ENCODE measurements around the gene KRT35. TPM values are rescaled to one million over a fixed set of nuclear protein-coding genes. Genes with fewer than 3 reads are reported as not detected.

Gene KRT35
- total and polyA plus RNA-seq, 2 of the 13 experiments (the other 11 are each of a cell fraction or from before 2014, with no cell fraction given), result not detected

- no peaks in the 10 kb centered on the region for H3K79me2 ChIP-seq (ENCODE audit: insufficient read depth, low read length)
- H3K4me2 ChIP-seq (ENCODE audit: low read depth, low read length), result peak overlapping the region; percentile 46
- no peak for FAIRE-seq
- ATAC-seq, result peak; percentile 5; the same call in 2 of the 3 replicates
- H3K4me1 ChIP-seq (ENCODE audit: insufficient read depth, low read length), result peaks cover 53% of the 10 kb centered on the region
- no peak overlapping the region for H2AFZ ChIP-seq (ENCODE audit: low read length)
- DNase-seq (ENCODE audit: low spot score), result no peak
- peaks cover 1 to 3% of the 10 kb centered on the region in 2 experiments; a peak in 3 of 5 replicates for H3K27me3 ChIP-seq (ENCODE audit: control insufficient read depth in 1 of 2, insufficient read depth in 2 of 2, low read length in 2 of 2)
- 13% methylated on average over 8 of the region's 11 CpGs for WGBS (ENCODE audit: low lambda C conversion rate)
- in situ Hi-C loops (cut with HindIII; ENCODE audit: extremely low pct_ligation_motif_present, low pct_unique_long_range_greater_than_20kb) (no loop called here), intact Hi-C loops (cut with micrococcal nuclease; ENCODE audit: unreplicated experiment) (loop anchor here (10.0 kb wide), 1 partner anchor 615 kb away; no protein-coding TSS in a partner anchor)
- CTCF ChIA-PET (ENCODE audit: low intra/inter-chr PET ratio, low total read pairs), result no interaction called here
- H3K9me3 ChIP-seq (ENCODE audit: low read length), result no peaks in the 10 kb centered on the region
- no peak overlapping the region; a peak in 1 of 6 replicates for H3K4me3 ChIP-seq (replicated peaks in 1 of 3; ENCODE audit: insufficient read depth in 1 of 3, low read depth in 2 of 3, low read length in 3 of 3)
- peaks cover 0 to 2% of the 10 kb centered on the region in 2 experiments; a peak in 1 of 5 replicates for H3K36me3 ChIP-seq (replicated peaks in 1 of 2; ENCODE audit: control insufficient read depth in 1 of 2, insufficient read depth in 2 of 2, low read length in 2 of 2)
- BruUV-seq (replicated peaks), result no TSS peak
- POLR2A ChIA-PET, result no interaction called here
- no peaks in the 10 kb centered on the region for H4K20me1 ChIP-seq (ENCODE audit: insufficient read depth, low read length)
- no peak overlapping the region for H3K27ac ChIP-seq (ENCODE audit: extremely low read length, insufficient read depth, low read length)
- no peak overlapping the region for H3K9ac ChIP-seq (ENCODE audit: insufficient read depth, low read depth, low read length)
- TF ChIP-seq ZNF724P (CRISPR knock-in tag; IDR thresholded peaks at IDR 0.05; ENCODE audit: borderline replicate concordance), result no peak
- no peak for TF ChIP-seq HNF1A (IDR thresholded peaks at IDR 0.05; ENCODE audit: low read depth)
- 0 out of 2 replicates have a peak, but pooled peaks have one; percentile 39 for TF ChIP-seq HNF1A (CRISPR knock-in tag; IDR thresholded peaks at IDR 0.05; ENCODE audit: borderline replicate concordance)
- TF ChIP-seq ELK4 (CRISPR knock-in tag; IDR thresholded peaks at IDR 0.05; ENCODE audit: borderline replicate concordance), result no peak
- TF ChIP-seq HOXD1 (CRISPR knock-in tag; IDR thresholded peaks at IDR 0.05), result no peak
- no peak for TF ChIP-seq ZNF678 (CRISPR knock-in tag; IDR thresholded peaks at IDR 0.05)
- TF ChIP-seq ZNF891 (CRISPR knock-in tag; IDR thresholded peaks at IDR 0.05), result 0 out of 2 replicates have a peak, but pooled peaks have one; percentile 13
- TF ChIP-seq ZNF570 (CRISPR knock-in tag; IDR thresholded peaks at IDR 0.05; ENCODE audit: borderline replicate concordance), result no peak
- no peak for TF ChIP-seq FOXM1 (CRISPR knock-in tag; IDR thresholded peaks at IDR 0.05)
- TF ChIP-seq ZNF766 (CRISPR knock-in tag; IDR thresholded peaks at IDR 0.05; ENCODE audit: borderline replicate concordance), result no peak
- TF ChIP-seq ZNF274 (CRISPR knock-in tag; IDR thresholded peaks at IDR 0.05), result no peak
- no peak for TF ChIP-seq JDP2 (CRISPR knock-in tag; IDR thresholded peaks at IDR 0.05; ENCODE audit: borderline replicate concordance)
- no peak for TF ChIP-seq ZNF331 (CRISPR knock-in tag; IDR thresholded peaks at IDR 0.05)
- TF ChIP-seq SNRNP70 (IDR thresholded peaks at IDR 0.05; ENCODE audit: low read depth, low read length), result no peak
- TF ChIP-seq NCOR1 (IDR thresholded peaks at IDR 0.05; ENCODE audit: borderline replicate concordance, low read length), result no peak
- TF ChIP-seq ATF7 (IDR thresholded peaks at IDR 0.05), result no peak
- TF ChIP-seq ATF7 (CRISPR knock-in tag; IDR thresholded peaks at IDR 0.05), result no peak
- 0 out of 2 replicates have a peak, but pooled peaks have one; percentile 24 for TF ChIP-seq ZNF296 (CRISPR knock-in tag; conservative IDR thresholded peaks at IDR 0.05)
- TF ChIP-seq ZNF451 (CRISPR knock-in tag; IDR thresholded peaks at IDR 0.05), result no peak
- TF ChIP-seq KDM4B (CRISPR knock-in tag; IDR thresholded peaks at IDR 0.05), result no peak
Observed at GRCh38 chr17:41519501-41520224, 38.7 kb upstream of the KRT35 start.
